H1 (cell line): ENCODE results near the gene CBX4. TPM values are rescaled to one million over a fixed set of nuclear protein-coding genes. Genes with fewer than 3 reads are reported as not detected.

Experiments
- CEBPB ChIP-seq: IDR thresholded peaks from 2 replicates; pipeline ENCODE4 v1.6.1; 2012; ENCODE audit warnings: low read depth, low read length
- KDM5A ChIP-seq: fragments of 200-600 bp; IDR thresholded peaks from 2 replicates; pipeline ENCODE4 v1.7.1; 2012; ENCODE audit warnings: mild to moderate bottlenecking, low read length, inconsistent platforms, mixed read lengths
- MAX ChIP-seq: IDR thresholded peaks from 2 replicates; pipeline ENCODE4 v1.6.1; 2012; ENCODE audit warnings: inconsistent platforms
- POLR2AphosphoS5 ChIP-seq: IDR thresholded peaks from 2 replicates; pipeline ENCODE4 v1.6.1; 2011; ENCODE audit warnings: low read depth, low read length
- RAD21 ChIP-seq, 2 experiments: IDR thresholded peaks in 1 of 2; conservative IDR thresholded peaks in 1 of 2; 2 replicates each; pipeline ENCODE4 v1.6.1; 2011; ENCODE audit warnings: low read depth in 2 of 2, low read length in 2 of 2, improper control_type of control experiment in 1 of 2, inconsistent platforms in 1 of 2, mild to moderate bottlenecking in 1 of 2, moderate library complexity in 1 of 2
- SP2 ChIP-seq: IDR thresholded peaks from 2 replicates; pipeline ENCODE4 v1.6.1; 2012; ENCODE audit warnings: mild to moderate bottlenecking, low read length, inconsistent platforms
- polyA plus RNA-seq, 7 experiments: library from polyadenylated mRNA; depleted of rRNA in 3 of 7; stranded (reverse) in 5 of 7; unstranded in 2 of 7; fragments of >200 nt in 5 of 7; fragments of 200-250 nt in 2 of 7; gene quantifications; 1 replicate in 5 of 7; 2 replicates in 1 of 7; 4 replicates in 1 of 7; pipeline versions ENCODE4 v1.2.1 to v1.2.3, GENCODE V29; 2011 to 2013; ENCODE audit warnings: missing spikeins in 2 of 7, mixed read lengths in 2 of 7
- total RNA-seq: library from RNA; stranded (reverse); fragmentation: NEBNext Ultra II Directional; extraction: Animal tissue kit (Norgen Biotek cat#: 25700); gene quantifications from 2 replicates; pipeline ENCODE4 v1.2.1, GENCODE V29; 2021

Gene CBX4
- total and polyA plus RNA-seq, 2 of the 8 experiments (the other 6 are each of a cell fraction or from before 2014, with no cell fraction given): 1.8 to 4.0 TPM

DNA sequence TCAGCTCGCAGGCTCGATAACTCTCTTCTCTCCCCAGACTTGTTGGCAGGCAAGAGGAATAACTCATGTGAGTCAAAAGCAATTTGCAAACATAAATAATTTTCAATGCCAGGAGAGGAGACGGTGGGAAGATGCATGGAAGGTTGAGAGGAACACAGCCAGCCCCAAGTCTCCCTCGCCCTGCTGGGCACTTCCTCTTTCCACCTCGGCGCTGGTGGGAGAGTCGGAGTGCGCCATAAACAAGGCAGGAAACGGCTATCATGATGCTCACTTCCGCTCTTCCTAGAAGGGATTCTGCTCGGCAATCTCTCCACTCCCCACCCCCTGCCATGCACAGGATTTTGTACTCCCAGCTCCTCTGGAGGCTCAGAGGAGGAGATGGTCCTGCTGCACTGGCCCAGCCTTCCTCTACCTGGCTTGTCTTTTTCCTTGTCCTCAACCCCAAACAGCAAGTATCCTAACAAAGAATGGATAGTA is 13.0 kb downstream of the CBX4 start (continued):
- TF ChIP-seq SP2 (no peak), MAX (no peak), KDM5A (no peak), POLR2AphosphoS5 (no peak), RAD21 (IDR thresholded peaks at IDR 0.05 in 1 of 2, conservative IDR thresholded peaks at IDR 0.05 in 1 of 2; ENCODE audit: low read depth in 2 of 2, low read length in 2 of 2) (no peak), CEBPB (no peak)
